ENCODE results near the gene OR2W1. TPM values are rescaled to one million over a fixed set of nuclear protein-coding genes. Genes with fewer than 3 reads are reported as not detected.

Gene OR2W1
- total RNA-seq, 1 donor from 2014 or later: not detected

GRCh38 chr6:29014729-29015608, 30.0 kb downstream of the OR2W1 start:
- no peak for DNase-seq (ENCODE audit: low spot score, unreplicated experiment)
- Mint-ChIP-seq H3K27me3 (peaks cover 26% of the 10 kb centered on the region), H3K36me3 (ENCODE audit: insufficient read depth) (no peaks in the 10 kb centered on the region), H3K27ac (no peak overlapping the region), H3K9me3 (ENCODE audit: low read depth) (no peaks in the 10 kb centered on the region), H3K4me1 (ENCODE audit: low read depth) (peaks cover 6% of the 10 kb centered on the region), H3K4me3 (ENCODE audit: low read depth) (no peak overlapping the region)
- TF ChIP-seq, protein P1, sequence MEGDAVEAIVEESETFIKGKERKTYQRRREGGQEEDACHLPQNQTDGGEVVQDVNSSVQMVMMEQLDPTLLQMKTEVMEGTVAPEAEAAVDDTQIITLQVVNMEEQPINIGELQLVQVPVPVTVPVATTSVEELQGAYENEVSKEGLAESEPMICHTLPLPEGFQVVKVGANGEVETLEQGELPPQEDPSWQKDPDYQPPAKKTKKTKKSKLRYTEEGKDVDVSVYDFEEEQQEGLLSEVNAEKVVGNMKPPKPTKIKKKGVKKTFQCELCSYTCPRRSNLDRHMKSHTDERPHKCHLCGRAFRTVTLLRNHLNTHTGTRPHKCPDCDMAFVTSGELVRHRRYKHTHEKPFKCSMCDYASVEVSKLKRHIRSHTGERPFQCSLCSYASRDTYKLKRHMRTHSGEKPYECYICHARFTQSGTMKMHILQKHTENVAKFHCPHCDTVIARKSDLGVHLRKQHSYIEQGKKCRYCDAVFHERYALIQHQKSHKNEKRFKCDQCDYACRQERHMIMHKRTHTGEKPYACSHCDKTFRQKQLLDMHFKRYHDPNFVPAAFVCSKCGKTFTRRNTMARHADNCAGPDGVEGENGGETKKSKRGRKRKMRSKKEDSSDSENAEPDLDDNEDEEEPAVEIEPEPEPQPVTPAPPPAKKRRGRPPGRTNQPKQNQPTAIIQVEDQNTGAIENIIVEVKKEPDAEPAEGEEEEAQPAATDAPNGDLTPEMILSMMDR (IDR thresholded peaks at IDR 0.05; ENCODE audit: unreplicated experiment): peak; percentile 12

DNA sequence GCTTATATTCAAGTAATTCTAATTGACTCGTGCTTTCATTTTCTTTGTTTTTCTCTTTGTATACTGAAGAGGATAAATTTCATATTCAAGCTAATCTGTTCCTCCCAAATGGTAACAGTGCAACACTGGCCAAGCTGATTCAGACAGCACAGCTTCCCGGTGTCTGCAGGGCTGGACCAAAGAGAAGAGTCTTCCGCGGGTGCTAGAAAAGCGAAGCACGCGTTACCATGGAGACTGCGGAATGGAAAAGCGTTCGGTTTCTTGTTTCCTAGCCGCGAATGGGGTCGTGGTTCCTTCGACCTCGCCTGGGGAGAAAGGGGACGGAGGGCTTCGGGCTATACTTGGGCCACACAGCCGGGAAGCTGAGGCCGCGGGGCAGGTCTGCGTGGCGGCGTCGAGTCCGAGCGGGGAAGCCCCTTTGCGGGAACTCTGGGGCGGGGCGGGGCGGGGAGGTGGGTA, 33.7 kb downstream of the OR2W1 start:
- no peak for DNase-seq (ENCODE audit: low spot score, unreplicated experiment)
- Mint-ChIP-seq H3K27me3 (peaks cover 29% of the 10 kb centered on the region), H3K27ac (no peak overlapping the region), H3K9me3 (ENCODE audit: low read depth) (no peaks in the 10 kb centered on the region), H3K4me1 (ENCODE audit: low read depth) (peaks cover 13% of the 10 kb centered on the region), H3K4me3 (ENCODE audit: low read depth) (peak overlapping the region; percentile 76), H3K36me3 (ENCODE audit: insufficient read depth) (no peaks in the 10 kb centered on the region)
- TF ChIP-seq, protein P1 (IDR thresholded peaks at IDR 0.05; ENCODE audit: unreplicated experiment): no peak

- no peaks in the 10 kb centered on the region for H3K36me3 Mint-ChIP-seq (ENCODE audit: insufficient read depth)
- peaks cover 13% of the 10 kb centered on the region for H3K4me1 Mint-ChIP-seq (ENCODE audit: low read depth)
- H3K27me3 Mint-ChIP-seq: peaks cover 41% of the 10 kb centered on the region
- no peak overlapping the region for H3K27ac Mint-ChIP-seq
- no peak for DNase-seq (ENCODE audit: low spot score, unreplicated experiment)
- TF ChIP-seq, protein P1 (IDR thresholded peaks at IDR 0.05; ENCODE audit: unreplicated experiment): no peak
- no peaks in the 10 kb centered on the region for H3K9me3 Mint-ChIP-seq (ENCODE audit: low read depth)
- H3K4me3 Mint-ChIP-seq (ENCODE audit: low read depth): no peak overlapping the region
These were observed 35.6 kb downstream of the OR2W1 start for GRCh38 chr6:29009358-29009757.

- H3K4me3 Mint-ChIP-seq (ENCODE audit: low read depth): no peak overlapping the region
- peaks cover 38% of the 10 kb centered on the region for H3K27me3 Mint-ChIP-seq
- no peaks in the 10 kb centered on the region for H3K36me3 Mint-ChIP-seq (ENCODE audit: insufficient read depth)
- TF ChIP-seq, protein P1 (IDR thresholded peaks at IDR 0.05; ENCODE audit: unreplicated experiment): no peak
- no peaks in the 10 kb centered on the region for H3K9me3 Mint-ChIP-seq (ENCODE audit: low read depth)
- no peak overlapping the region for H3K27ac Mint-ChIP-seq
- DNase-seq (ENCODE audit: low spot score, unreplicated experiment): no peak
- peaks cover 16% of the 10 kb centered on the region for H3K4me1 Mint-ChIP-seq (ENCODE audit: low read depth)
These were observed 36.9 kb downstream of the OR2W1 start for GRCh38 chr6:29008089-29008488.

DNA sequence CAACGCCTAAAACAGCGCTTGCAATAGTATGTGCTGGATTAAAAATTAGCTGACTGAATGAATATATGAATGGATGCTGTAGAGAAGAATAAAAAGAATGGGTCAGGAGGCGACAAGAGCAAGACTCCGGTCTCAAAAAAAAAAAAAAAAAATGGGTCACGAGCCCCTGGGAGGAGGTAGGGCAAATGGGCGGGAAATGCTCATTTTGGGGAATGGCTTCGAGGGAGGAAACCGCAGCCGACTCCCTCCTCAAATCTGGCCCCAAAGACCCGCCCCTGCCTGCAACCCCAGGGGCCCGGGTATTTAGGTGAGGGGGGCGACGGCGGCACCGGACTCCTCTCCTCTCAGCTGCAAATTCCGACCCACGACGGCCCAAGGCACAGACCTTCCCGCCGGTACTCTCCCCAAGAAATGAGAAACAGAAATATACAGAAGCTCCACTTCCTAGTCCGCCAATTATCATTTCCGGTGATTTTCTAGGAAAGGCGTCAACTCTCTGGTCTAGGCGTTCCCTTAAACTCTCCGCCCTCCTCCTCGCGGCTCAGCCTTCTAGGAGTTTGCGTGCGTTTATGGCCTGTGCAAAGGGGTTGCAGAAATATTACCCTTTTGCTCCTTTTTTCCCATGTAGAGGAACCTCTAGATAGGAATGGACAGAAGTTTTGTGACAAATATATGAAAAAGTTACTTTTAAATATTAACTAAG, 39.6 kb downstream of the OR2W1 start, which contains the start of gene ZNF311:
TSS of gene ZNF311 (minus strand) at position 133 of the 703 bp plus-strand sequence. CDS start 1,361 bp downstream, outside the sequence.
- no peaks in the 10 kb centered on the region for H3K36me3 Mint-ChIP-seq (ENCODE audit: insufficient read depth)
- H3K4me1 Mint-ChIP-seq (ENCODE audit: low read depth): peaks cover 11% of the 10 kb centered on the region
- H3K4me3 Mint-ChIP-seq (ENCODE audit: low read depth): peak within 1 kb of the TSS; percentile 75
- DNase-seq (ENCODE audit: low spot score, unreplicated experiment): no peak
- H3K27ac Mint-ChIP-seq: peak within 1 kb of the TSS; percentile 49
- H3K27me3 Mint-ChIP-seq: peaks cover 21% of the 10 kb centered on the region
- TF ChIP-seq, protein P1 (IDR thresholded peaks at IDR 0.05; ENCODE audit: unreplicated experiment): no peak
- H3K9me3 Mint-ChIP-seq (ENCODE audit: low read depth): no peaks in the 10 kb centered on the region

Measured in progenitor cell of endocrine pancreas (in vitro differentiated cells).